Activated T-cell treated with anti-CD3 and anti-CD28 coated beads for 48 hours (primary cell): Measurements from ENCODE around the gene SIK3.

Experiments
- DNase-seq: peaks from one replicate; pipeline ENCODE4 v3.0.0-alpha.2; 2020; ENCODE audit warnings: low read depth

SIK3 gene

GRCh38 chr11:117009905-117010605, 88.2 kb downstream of the SIK3 start:
- no peak for DNase-seq

- no peak for DNase-seq
These were observed 92.5 kb downstream of the SIK3 start for GRCh38 chr11:117005758-117006157.

- DNase-seq, result no peak
These were observed 95.5 kb downstream of the SIK3 start for GRCh38 chr11:117002639-117003299.

GRCh38 chr11:117000014-117000737, 98.1 kb downstream of the SIK3 start:
- DNase-seq, result no peak

- DNase-seq, result no peak
These were observed 101.2 kb downstream of the SIK3 start for GRCh38 chr11:116997071-116997470.

- DNase-seq, result no peak
These were observed 104.0 kb downstream of the SIK3 start for GRCh38 chr11:116994195-116994594.

- no peak for DNase-seq
These were observed 104.6 kb downstream of the SIK3 start for GRCh38 chr11:116993599-116993998.

- no peak for DNase-seq
These were observed 106.7 kb downstream of the SIK3 start for GRCh38 chr11:116991491-116991890.

GRCh38 chr11:116990811-116991210, 107.4 kb downstream of the SIK3 start:
- DNase-seq, result no peak

GRCh38 chr11:116990061-116990473, 108.2 kb downstream of the SIK3 start:
- DNase-seq, result no peak

GRCh38 chr11:116989184-116989583, 109.0 kb downstream of the SIK3 start:
- DNase-seq, result no peak

- no peak for DNase-seq
These were observed 111.6 kb downstream of the SIK3 start for GRCh38 chr11:116986521-116987105.

- no peak for DNase-seq
These were observed 113.6 kb downstream of the SIK3 start for GRCh38 chr11:116984589-116984988.

- DNase-seq, result no peak
These were observed 114.0 kb downstream of the SIK3 start for GRCh38 chr11:116984186-116984585.

- DNase-seq, result no peak
These were observed 116.9 kb downstream of the SIK3 start for GRCh38 chr11:116981266-116981885.

GRCh38 chr11:116980136-116980793, 118.0 kb downstream of the SIK3 start:
- no peak for DNase-seq

GRCh38 chr11:116976941-116977570, 121.2 kb downstream of the SIK3 start:
- DNase-seq, result no peak

- DNase-seq, result no peak
These were observed 122.6 kb downstream of the SIK3 start for GRCh38 chr11:116975661-116976060.

- DNase-seq, result no peak
These were observed 125.0 kb downstream of the SIK3 start for GRCh38 chr11:116973270-116973669.

GRCh38 chr11:116972691-116973090, 125.5 kb downstream of the SIK3 start:
- no peak for DNase-seq
